Stimulated activated CD4-positive, alpha-beta T cell treated with anti-CD3 and anti-CD28 coated beads, Interleukin-2, amount 100 ng/mL, for 4 hours (primary cell): ENCODE measurements around the gene ARHGEF19.

Experiments used
- DNase-seq: peaks from one replicate; pipeline ENCODE4 v3.0.0-alpha.2; 2020; ENCODE audit warnings: low read depth

Gene ARHGEF19

DNA sequence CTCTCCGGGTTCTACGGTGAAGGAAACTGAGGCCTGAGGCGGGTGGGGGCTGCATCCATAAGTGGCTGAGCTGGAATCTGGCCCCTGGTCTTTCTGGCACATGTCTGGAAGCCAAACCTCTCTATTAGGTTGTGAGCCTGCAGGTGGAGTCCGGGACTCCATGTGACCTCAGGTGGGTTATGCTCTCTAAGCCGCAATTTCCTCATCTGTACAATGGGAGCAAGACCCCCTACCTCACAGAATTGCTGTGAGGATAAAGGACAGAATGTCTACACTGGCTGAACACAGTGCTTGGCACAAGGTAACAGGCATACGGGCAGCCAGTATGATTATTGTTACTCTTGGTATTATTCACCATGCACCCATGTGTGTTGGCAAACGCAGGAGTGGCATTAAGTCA, 63.3 kb downstream of the ARHGEF19 start:
- no peak for DNase-seq

DNA sequence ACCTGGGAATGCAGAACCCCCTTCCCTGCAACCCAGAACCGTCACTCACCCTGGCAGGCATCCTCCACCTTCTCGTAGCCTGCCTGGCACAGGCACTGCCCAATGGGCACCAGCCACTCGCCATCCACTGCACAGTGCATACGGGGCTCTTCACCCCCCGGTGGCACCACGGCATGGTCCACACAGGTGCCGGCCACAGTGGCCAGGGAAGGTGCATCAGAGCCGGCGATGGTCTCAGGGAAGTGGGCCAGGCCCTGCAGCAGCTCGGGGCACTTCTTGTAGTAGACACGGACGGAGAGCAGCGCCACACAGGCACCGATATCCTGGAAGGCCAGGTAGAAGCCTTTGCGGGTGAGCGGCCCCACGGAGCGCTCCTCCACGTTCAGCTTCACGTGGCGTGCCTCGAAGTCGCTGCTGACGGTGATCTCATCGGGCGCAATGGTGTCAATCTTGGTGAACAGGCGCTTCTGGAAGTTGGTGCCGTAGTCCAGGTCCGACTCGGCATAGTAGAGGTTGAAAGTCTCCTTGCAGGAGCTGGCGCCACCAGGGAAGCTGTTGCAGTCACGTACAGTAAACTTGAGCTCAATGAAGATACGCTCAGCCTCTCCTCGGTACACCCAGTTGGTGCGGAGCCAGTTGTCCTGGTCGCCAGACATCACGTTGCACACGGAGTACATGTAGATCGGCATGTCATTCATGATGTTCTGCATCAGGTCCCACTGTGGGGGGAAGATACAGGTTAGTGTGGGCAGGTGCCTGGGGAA, 63.9 kb downstream of the ARHGEF19 start:
- DNase-seq: no peak
